Upper lobe of left lung (tissue), 6 donors: ENCODE results near the gene HHIP. TPM values are rescaled to one million over a fixed set of nuclear protein-coding genes. Genes with fewer than 3 reads are reported as not detected.

Experiments
- ATAC-seq, 2 donors: fragments of 200-7000 bp; cut with Tn5 transposase; one replicate each; pipeline ENCODE4 v1.9.1; 2022; ENCODE audit warnings: mild to moderate bottlenecking in 2 of 2, moderate library complexity in 2 of 2; ENCODE audit not compliant: low FRiP score in 2 of 2
- DNase-seq, 2 donors: peaks; one replicate each; pipeline ENCODE4 v3.0.0-alpha.2; 2019 to 2020
- H3K27ac ChIP-seq, 4 donors: fragments of 200-600 bp; sonication (generic); one replicate each; pipeline ENCODE4 v1.5.1; 2016 to 2019
- H3K27me3 ChIP-seq, 4 donors: fragments of 200-600 bp; sonication (generic); one replicate each; pipeline ENCODE4 v1.5.1; 2017 to 2019
- H3K36me3 ChIP-seq, 4 donors: fragments of 200-600 bp; sonication (generic); one replicate each; pipeline ENCODE4 v1.5.1; 2016 to 2019
- H3K4me1 ChIP-seq, 4 donors: fragments of 200-600 bp; sonication (generic); one replicate each; pipeline ENCODE4 v1.5.1; 2018 to 2019
- H3K4me3 ChIP-seq, 4 donors: fragments of 200-600 bp; sonication (generic); one replicate each; pipeline ENCODE4 v1.5.1; 2017 to 2019; ENCODE audit warnings: mild to moderate bottlenecking in 2 of 4, moderate library complexity in 1 of 4
- H3K9me3 ChIP-seq, 4 donors: fragments of 200-600 bp; sonication (generic); one replicate each; pipeline ENCODE4 v1.5.1; 2018 to 2019
- EP300 ChIP-seq, 4 donors: sonication (generic); formaldehyde crosslinking; IDR thresholded peaks; one replicate each; pipeline ENCODE4 v1.5.1; 2017; ENCODE audit warnings: antibody characterized with exemption in 4 of 4, control low read depth in 2 of 4
- POLR2A ChIP-seq, 4 donors: fragments of 450-650 bp; IDR thresholded peaks; one replicate each; pipeline ENCODE4 v1.5.1; 2016 to 2017; ENCODE audit warnings: antibody characterized with exemption in 4 of 4, mild to moderate bottlenecking in 2 of 4
- POLR2AphosphoS5 ChIP-seq, 2 donors: sonication (generic); formaldehyde crosslinking; IDR thresholded peaks; one replicate each; pipeline ENCODE4 v1.5.1; 2017; ENCODE audit warnings: antibody characterized with exemption in 2 of 2
- WGBS, 2 donors: methylation state at CpG; one replicate each; pipeline ENCODE4 v1.1.5; 2017 to 2018; 5-methylcytosine and 5-hydroxymethylcytosine counted together
- total RNA-seq, 6 donors: library from RNA; depleted of rRNA in 4 of 6; stranded (reverse); fragments of >200 nt in 4 of 6; gene quantifications; one replicate each; pipeline versions ENCODE4 v1.1.0 to v1.2.1, GENCODE V29; 2016 to 2021
- TF ChIP-seq, protein P1 (sequence below), 6 experiments: fragments of 450-650 bp in 4 of 6; fragments of 200-600 bp in 2 of 6; sonication (generic) in 2 of 6; IDR thresholded peaks; one replicate each; pipeline ENCODE4 v1.5.1; 2016 to 2019; ENCODE audit warnings: antibody characterized with exemption in 6 of 6
- donor health status: DM: no; HTN: no; CAD: no; lungs with moderate emphysema.
- donor health status: DM: no; HTN: yes; CAD: no; lungs with severe emphysema.

HHIP gene
- total RNA-seq, 6 donors from 2014 or later = 19.3 to 144 (median 35.8) TPM

DNA sequence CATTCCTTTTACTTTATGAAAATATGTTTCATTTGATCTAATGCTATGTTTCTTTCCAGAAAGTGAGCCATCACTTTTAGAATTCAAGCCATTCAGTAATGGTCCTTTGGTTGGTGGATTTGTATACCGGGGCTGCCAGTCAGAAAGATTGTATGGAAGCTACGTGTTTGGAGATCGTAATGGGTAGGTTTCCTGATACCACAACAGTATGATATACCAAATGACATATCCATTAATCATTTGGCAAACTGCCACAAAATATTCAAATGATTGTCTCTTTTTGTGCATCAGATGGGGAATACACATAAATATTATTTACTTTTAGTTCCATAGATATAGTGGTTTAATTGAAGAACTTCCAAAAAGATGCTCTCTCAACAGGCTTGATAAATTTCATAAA is 68.2 kb downstream of the HHIP start:
- ATAC-seq = no peak
- no peaks in the 10 kb centered on the region for H3K4me1 ChIP-seq
- no peaks in the 10 kb centered on the region for H3K9me3 ChIP-seq
- WGBS, 2 donors = 88 to 91% methylated on average over 3 of the region's 3 CpGs
- no peaks in the 10 kb centered on the region for H3K27me3 ChIP-seq
- DNase-seq = no peak
- H3K36me3 ChIP-seq = no peaks in the 10 kb centered on the region
- no peak overlapping the region for H3K4me3 ChIP-seq
- TF ChIP-seq EP300 (IDR thresholded peaks at IDR 0.05) (no peak), POLR2AphosphoS5 (IDR thresholded peaks at IDR 0.05) (no peak), POLR2A (IDR thresholded peaks at IDR 0.05) (no peak)
- TF ChIP-seq, protein P1, sequence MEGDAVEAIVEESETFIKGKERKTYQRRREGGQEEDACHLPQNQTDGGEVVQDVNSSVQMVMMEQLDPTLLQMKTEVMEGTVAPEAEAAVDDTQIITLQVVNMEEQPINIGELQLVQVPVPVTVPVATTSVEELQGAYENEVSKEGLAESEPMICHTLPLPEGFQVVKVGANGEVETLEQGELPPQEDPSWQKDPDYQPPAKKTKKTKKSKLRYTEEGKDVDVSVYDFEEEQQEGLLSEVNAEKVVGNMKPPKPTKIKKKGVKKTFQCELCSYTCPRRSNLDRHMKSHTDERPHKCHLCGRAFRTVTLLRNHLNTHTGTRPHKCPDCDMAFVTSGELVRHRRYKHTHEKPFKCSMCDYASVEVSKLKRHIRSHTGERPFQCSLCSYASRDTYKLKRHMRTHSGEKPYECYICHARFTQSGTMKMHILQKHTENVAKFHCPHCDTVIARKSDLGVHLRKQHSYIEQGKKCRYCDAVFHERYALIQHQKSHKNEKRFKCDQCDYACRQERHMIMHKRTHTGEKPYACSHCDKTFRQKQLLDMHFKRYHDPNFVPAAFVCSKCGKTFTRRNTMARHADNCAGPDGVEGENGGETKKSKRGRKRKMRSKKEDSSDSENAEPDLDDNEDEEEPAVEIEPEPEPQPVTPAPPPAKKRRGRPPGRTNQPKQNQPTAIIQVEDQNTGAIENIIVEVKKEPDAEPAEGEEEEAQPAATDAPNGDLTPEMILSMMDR (IDR thresholded peaks at IDR 0.05) = no peak
- H3K27ac ChIP-seq = no peak overlapping the region

DNA sequence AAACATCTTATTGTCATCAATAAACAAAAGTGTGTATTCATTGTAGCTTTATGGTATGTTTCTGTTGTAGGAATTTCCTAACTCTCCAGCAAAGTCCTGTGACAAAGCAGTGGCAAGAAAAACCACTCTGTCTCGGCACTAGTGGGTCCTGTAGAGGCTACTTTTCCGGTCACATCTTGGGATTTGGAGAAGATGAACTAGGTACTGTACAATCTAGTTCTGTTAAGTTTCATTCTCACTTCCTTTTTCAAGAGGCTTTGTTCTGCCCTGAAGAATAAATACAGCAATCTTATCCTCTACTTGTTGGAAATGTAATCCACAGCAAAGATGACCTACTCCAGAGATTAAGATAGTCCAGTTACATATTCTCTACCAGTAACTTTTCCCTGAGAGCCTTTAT is 69.3 kb downstream of the HHIP start:
- Histone ChIP-seq H3K27me3 (no peaks in the 10 kb centered on the region), H3K9me3 (no peaks in the 10 kb centered on the region), H3K27ac (no peak overlapping the region), H3K36me3 (no peaks in the 10 kb centered on the region), H3K4me3 (no peak overlapping the region), H3K4me1 (no peaks in the 10 kb centered on the region)
- WGBS, 2 donors = 70 to 82% methylated on average over 2 of the region's 2 CpGs
- DNase-seq (no peak), ATAC-seq (no peak)
- TF ChIP-seq EP300 (IDR thresholded peaks at IDR 0.05) (no peak), POLR2AphosphoS5 (IDR thresholded peaks at IDR 0.05) (no peak), POLR2A (IDR thresholded peaks at IDR 0.05) (no peak)
- TF ChIP-seq, protein P1 (IDR thresholded peaks at IDR 0.05) = no peak

DNA sequence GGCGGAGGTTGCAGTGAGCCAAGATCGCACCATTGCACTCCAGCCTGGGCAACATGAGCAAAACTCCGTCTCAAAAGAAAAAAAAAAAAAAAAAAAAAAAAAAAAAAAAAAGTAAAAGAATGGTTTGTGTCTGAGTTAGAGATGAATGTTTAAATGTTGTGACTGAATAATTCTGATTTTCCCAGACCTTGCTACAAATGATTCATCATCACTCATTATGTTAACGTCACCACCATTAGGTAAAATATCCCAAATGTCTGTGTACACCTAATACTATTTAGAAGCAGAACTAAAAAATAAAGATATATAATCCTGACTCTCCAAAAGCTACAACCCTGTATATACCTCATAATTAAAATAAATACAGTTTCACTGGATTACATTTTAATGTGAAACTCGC is 70.8 kb downstream of the HHIP start:
- Histone ChIP-seq H3K4me3 (no peak overlapping the region), H3K27me3 (no peaks in the 10 kb centered on the region), H3K27ac (no peak overlapping the region), H3K9me3 (no peaks in the 10 kb centered on the region), H3K36me3 (no peaks in the 10 kb centered on the region), H3K4me1 (no peaks in the 10 kb centered on the region)
- WGBS, 2 donors = 95 to 97% methylated on average over 5 of the region's 5 CpGs
- no peak for ATAC-seq
- TF ChIP-seq, protein P1 (IDR thresholded peaks at IDR 0.05) = no peak
- TF ChIP-seq POLR2AphosphoS5 (IDR thresholded peaks at IDR 0.05) (no peak), POLR2A (IDR thresholded peaks at IDR 0.05) (no peak), EP300 (IDR thresholded peaks at IDR 0.05) (no peak)
- no peak for DNase-seq

DNA sequence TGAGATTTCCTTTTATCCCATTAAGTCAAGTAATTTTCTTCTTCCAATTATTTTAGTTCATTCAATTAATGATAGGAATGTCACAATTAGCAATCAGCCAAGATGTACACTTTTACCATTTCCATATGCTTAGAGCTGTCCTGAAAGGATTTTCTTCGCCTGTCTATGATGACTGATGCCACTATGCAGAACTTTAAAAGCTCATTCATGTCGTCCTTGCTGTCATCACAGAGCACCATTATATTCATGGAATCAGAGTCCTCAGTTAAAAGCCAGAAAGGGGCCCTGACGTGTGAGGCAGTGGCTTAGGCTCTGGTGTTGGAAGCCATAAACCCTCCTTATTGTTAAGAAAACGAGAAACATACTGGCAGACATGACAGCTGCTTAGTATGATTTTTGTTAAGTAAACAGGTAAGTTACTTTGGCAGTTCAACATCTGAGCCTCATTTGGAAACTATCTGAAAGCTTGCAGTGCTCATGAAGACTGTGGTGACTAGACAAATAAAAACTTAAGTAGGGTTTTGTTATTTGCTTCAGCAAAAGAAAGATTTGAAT is 73.1 kb downstream of the HHIP start:
- H3K27ac ChIP-seq = no peak overlapping the region
- no peak overlapping the region for H3K4me3 ChIP-seq
- no peaks in the 10 kb centered on the region for H3K9me3 ChIP-seq
- no peaks in the 10 kb centered on the region for H3K4me1 ChIP-seq
- WGBS, 2 donors = 64 to 67% methylated on average over 4 of the region's 4 CpGs
- no peaks in the 10 kb centered on the region for H3K36me3 ChIP-seq
- H3K27me3 ChIP-seq = no peaks in the 10 kb centered on the region
- DNase-seq = no peak
- no peak for TF ChIP-seq POLR2A (IDR thresholded peaks at IDR 0.05)
- TF ChIP-seq, protein P1 (IDR thresholded peaks at IDR 0.05) = no peak
- TF ChIP-seq EP300 (IDR thresholded peaks at IDR 0.05) = no peak
- no peak for TF ChIP-seq POLR2AphosphoS5 (IDR thresholded peaks at IDR 0.05)
- no peak for ATAC-seq

DNA sequence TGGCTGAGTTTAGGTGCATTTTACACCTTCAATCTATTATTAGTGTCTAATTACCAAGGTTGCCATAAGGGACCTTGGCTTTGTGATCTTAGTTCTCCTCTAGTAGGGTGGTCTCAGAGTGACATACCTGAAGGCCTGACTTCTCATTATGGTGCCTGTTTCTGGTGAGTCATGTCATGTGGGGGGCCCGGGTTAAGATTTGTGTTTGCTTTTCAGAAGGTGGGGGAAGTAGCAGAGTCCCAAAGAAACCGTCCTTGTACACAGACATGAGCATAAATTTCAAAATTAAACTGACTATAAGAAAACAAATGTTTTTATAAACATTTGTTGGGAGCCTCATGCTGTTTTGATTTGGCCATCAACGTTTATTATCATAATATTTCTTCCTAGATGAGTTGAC is 74.5 kb downstream of the HHIP start:
- H3K4me3 ChIP-seq = no peak overlapping the region
- no peaks in the 10 kb centered on the region for H3K36me3 ChIP-seq
- no peaks in the 10 kb centered on the region for H3K4me1 ChIP-seq
- H3K9me3 ChIP-seq = no peaks in the 10 kb centered on the region
- H3K27ac ChIP-seq = no peak overlapping the region
- DNase-seq (no peak), ATAC-seq (no peak)
- no peaks in the 10 kb centered on the region for H3K27me3 ChIP-seq
- TF ChIP-seq POLR2AphosphoS5 (IDR thresholded peaks at IDR 0.05) = no peak
- WGBS, 2 donors = 52 to 69% methylated on average over 3 of the region's 3 CpGs
